Adrenal gland (tissue), 5 donors: ENCODE measurements around the gene SLC22A16.

Experiments
- CTCF ChIP-seq, 6 experiments: fragments of 450-650 bp in 4 of 6; fragments of 200-600 bp in 2 of 6; sonication (generic) in 1 of 6; IDR thresholded peaks; 1 replicate in 5 of 6; 2 replicates in 1 of 6; pipeline versions ENCODE4 v1.5.1 to v1.8.0; 2016 to 2021; ENCODE audit warnings: antibody characterized with exemption in 6 of 6, mild to moderate bottlenecking in 2 of 6, moderate library complexity in 1 of 6
- POLR2A ChIP-seq, 2 donors: fragments of 450-650 bp; IDR thresholded peaks; one replicate each; pipeline ENCODE4 v1.6.1; 2017; ENCODE audit warnings: antibody characterized with exemption in 2 of 2, mild to moderate bottlenecking in 2 of 2, moderate library complexity in 1 of 2
- donor health status: DM: no; HTN: no; CAD: no.

GRCh38 chr6:110415086-110415916, 61.1 kb downstream of the SLC22A16 start, which contains the start of gene DDO:
- TF ChIP-seq CTCF (IDR thresholded peaks at IDR 0.05) (no peak), POLR2A (IDR thresholded peaks at IDR 0.05) (peak in 1 of 2 donors; percentile 40)
